GM23338 (cell line): ENCODE data around the gene GRK5. TPM values are rescaled to one million over a fixed set of nuclear protein-coding genes. Genes with fewer than 3 reads are reported as not detected.

Experiments
- ATAC-seq: fragments of 200-7000 bp; cut with Tn5 transposase; 3 replicates; pipeline ENCODE4 v1.9.1; 2020
- DNase-seq: peaks from one replicate; pipeline ENCODE4 v3.0.0-alpha.2; 2015; ENCODE audit warnings: low spot score
- H2AFZ ChIP-seq: fragments of 200-600 bp; sonication (generic); 2 replicates; pipeline ENCODE4 v1.8.0; 2016; ENCODE audit warnings: antibody characterized with exemption, mild to moderate bottlenecking, moderate library complexity
- H3F3A ChIP-seq: fragments of 200-600 bp; sonication (generic); replicated peaks from 2 replicates; pipeline ENCODE4 v1.8.0; 2017; ENCODE audit warnings: antibody characterized with exemption, mixed run types, low read depth
- H3K27ac ChIP-seq: fragments of 200-600 bp; sonication (generic); 2 replicates; pipeline ENCODE4 v1.6.1; 2016; ENCODE audit warnings: low read depth
- H3K27me3 ChIP-seq: fragments of 200-600 bp; sonication (generic); 2 replicates; pipeline ENCODE4 v1.8.0; 2016; ENCODE audit warnings: mild to moderate bottlenecking, mixed run types, moderate library complexity; ENCODE audit not compliant: insufficient read depth
- H3K36me3 ChIP-seq: fragments of 200-600 bp; sonication (generic); 2 replicates; pipeline ENCODE4 v1.8.0; 2016; ENCODE audit warnings: mild to moderate bottlenecking; ENCODE audit not compliant: insufficient read depth
- H3K4me1 ChIP-seq: fragments of 200-600 bp; sonication (generic); 2 replicates; pipeline ENCODE4 v1.8.0; 2016; ENCODE audit warnings: mild to moderate bottlenecking, moderate library complexity; ENCODE audit not compliant: insufficient read depth
- H3K4me2 ChIP-seq: fragments of 200-600 bp; sonication (generic); 2 replicates; pipeline ENCODE4 v1.7.1; 2017; ENCODE audit warnings: mixed run types
- H3K4me3 ChIP-seq: fragments of 200-600 bp; sonication (generic); 2 replicates; pipeline ENCODE4 v1.6.1; 2016; ENCODE audit warnings: mixed run types
- H3K79me2 ChIP-seq: fragments of 200-600 bp; sonication (generic); replicated peaks from 2 replicates; pipeline ENCODE4 v1.8.0; 2017; ENCODE audit warnings: mild to moderate bottlenecking; ENCODE audit not compliant: insufficient read depth
- H3K9me2 ChIP-seq: fragments of 200-600 bp; sonication (generic); 2 replicates; pipeline ENCODE4 v1.8.0; 2017; ENCODE audit not compliant: insufficient read depth
- H4K20me1 ChIP-seq: fragments of 200-600 bp; sonication (generic); replicated peaks from 2 replicates; pipeline ENCODE4 v1.8.0; 2017; ENCODE audit warnings: mild to moderate bottlenecking; ENCODE audit not compliant: insufficient read depth
- H3K27ac Mint-ChIP-seq: 2 replicates; pipeline ENCODE4 v1.8.0; 2020; ENCODE audit warnings: inconsistent platforms, mild to moderate bottlenecking, moderate library complexity, mixed read lengths
- H3K27me3 Mint-ChIP-seq: 3 replicates; pipeline ENCODE4 v1.8.0; 2022; ENCODE audit warnings: low read depth, mild to moderate bottlenecking, moderate library complexity, mixed read lengths, inconsistent platforms; ENCODE audit not compliant: insufficient read depth, poor library complexity
- H3K36me3 Mint-ChIP-seq: 3 replicates; pipeline ENCODE4 v1.8.0; 2021; ENCODE audit warnings: low read depth, mild to moderate bottlenecking, inconsistent platforms, moderate library complexity, mixed read lengths
- H3K4me1 Mint-ChIP-seq: 3 replicates; pipeline ENCODE4 v1.8.0; 2020; ENCODE audit warnings: mild to moderate bottlenecking, inconsistent platforms, mixed read lengths
- H3K4me3 Mint-ChIP-seq: 3 replicates; pipeline ENCODE4 v1.8.0; 2021; ENCODE audit warnings: moderate library complexity, mild to moderate bottlenecking, inconsistent platforms, mixed read lengths
- H3K9me3 Mint-ChIP-seq: 3 replicates; pipeline ENCODE4 v1.8.0; 2020; ENCODE audit warnings: moderate library complexity, mild to moderate bottlenecking, inconsistent platforms, mixed read lengths
- CREB1 ChIP-seq: fragments of 250-450 bp; sonication (Bioruptor Pico); IDR thresholded peaks from 2 replicates; pipeline ENCODE4 v1.5.0; 2020; ENCODE audit warnings: low read depth, mild to moderate bottlenecking, moderate library complexity
- NANOG ChIP-seq: IDR thresholded peaks from 2 replicates; pipeline ENCODE4 v1.6.1; 2016; ENCODE audit warnings: antibody characterized with exemption, borderline replicate concordance
- ZNF462 ChIP-seq: fragments of 250-450 bp; sonication (Bioruptor Pico); IDR thresholded peaks from 2 replicates; pipeline ENCODE4 v1.5.0; 2020; ENCODE audit warnings: mild to moderate bottlenecking, moderate library complexity
- polyA plus RNA-seq: library from polyadenylated mRNA; unstranded; fragments of >200 nt; fragmentation: Nextera tagmentation; extraction: Ambion mirVana; gene quantifications from 2 replicates; pipeline ENCODE4 v1.2.1, GENCODE V29; 2016
- total RNA-seq: library from RNA; depleted of rRNA; stranded (reverse); fragments of >200 nt; shearing (Covaris generic); gene quantifications from 2 replicates; pipeline ENCODE4 v1.2.3, GENCODE V29; 2014

The GRK5 gene
- total and polyA plus RNA-seq, 2 experiments from 2014 or later: 0.53 to 2.0 TPM

- no peak for TF ChIP-seq ZNF462 (CRISPR knock-in tag)
These were observed 112.5 kb downstream of the GRK5 start (continued) for GRCh38 chr10:119319920-119320258.

GRCh38 chr10:119320981-119321380 lies 113.6 kb downstream of the GRK5 start:
- Mint-ChIP-seq H3K4me1 (peaks cover 32% of the 10 kb centered on the region), H3K4me3 (no peak overlapping the region), H3K36me3 (peaks cover 3% of the 10 kb centered on the region; the same call in 2 of the 3 replicates), H3K27ac (no peak overlapping the region), H3K27me3 (peaks cover 4% of the 10 kb centered on the region), H3K9me3 (peaks cover 12% of the 10 kb centered on the region)
- Histone ChIP-seq H3K27ac (no peak overlapping the region), H3K4me1 (peaks cover 23% of the 10 kb centered on the region), H3K27me3 (no peaks in the 10 kb centered on the region), H4K20me1 (no peaks in the 10 kb centered on the region), H3K79me2 (no peaks in the 10 kb centered on the region), H3K4me3 (no peak overlapping the region), H3K9me2 (no peaks in the 10 kb centered on the region), H3K4me2 (no peak overlapping the region), H3K36me3 (no peaks in the 10 kb centered on the region), H2AFZ (no peak overlapping the region), H3F3A (0 out of 2 replicates have a peak, but pooled peaks cover 4% of the 10 kb centered on the region)
- TF ChIP-seq CREB1 (CRISPR knock-in tag): no peak
- no peak for TF ChIP-seq NANOG
- ATAC-seq (no peak), DNase-seq (no peak)
